RPMI8226 (cell line): Measurements from ENCODE around the gene PID1.

ENCODE experiments used
- DNase-seq: peaks from one replicate; pipeline ENCODE4 v3.0.0-alpha.2; 2015

PID1 gene

DNA sequence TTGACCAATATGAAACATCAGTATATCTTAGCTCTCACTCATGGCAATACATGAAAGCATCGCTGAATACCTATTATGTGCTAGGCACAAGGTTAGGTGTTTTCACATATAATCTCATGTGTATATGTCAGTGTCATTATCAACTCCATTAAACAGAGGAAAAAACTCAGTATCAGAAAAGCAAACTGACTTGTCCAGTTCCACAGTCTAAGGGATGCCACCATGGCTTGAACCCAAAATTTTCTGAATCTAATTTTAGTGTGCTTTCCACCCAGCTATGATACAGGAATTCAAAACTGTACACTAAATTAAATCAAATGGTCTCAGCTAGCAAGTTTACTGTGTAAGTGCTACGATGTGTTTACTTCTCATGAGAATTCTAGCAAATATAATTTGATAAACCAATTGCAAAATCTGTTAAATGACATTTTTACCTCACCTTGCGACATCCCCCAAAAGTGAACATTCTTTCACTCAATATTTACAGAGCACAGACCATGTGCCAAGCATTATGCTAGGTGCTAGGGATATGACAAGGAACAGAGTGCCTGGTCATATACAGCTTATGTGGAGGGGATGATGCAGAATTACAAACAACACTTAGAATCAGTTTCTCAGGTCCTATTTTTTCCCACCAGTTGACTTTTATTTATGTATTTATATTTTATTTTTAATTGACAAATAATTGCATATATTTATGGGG lies 211.6 kb downstream of the PID1 start:
- DNase-seq: no peak

DNA sequence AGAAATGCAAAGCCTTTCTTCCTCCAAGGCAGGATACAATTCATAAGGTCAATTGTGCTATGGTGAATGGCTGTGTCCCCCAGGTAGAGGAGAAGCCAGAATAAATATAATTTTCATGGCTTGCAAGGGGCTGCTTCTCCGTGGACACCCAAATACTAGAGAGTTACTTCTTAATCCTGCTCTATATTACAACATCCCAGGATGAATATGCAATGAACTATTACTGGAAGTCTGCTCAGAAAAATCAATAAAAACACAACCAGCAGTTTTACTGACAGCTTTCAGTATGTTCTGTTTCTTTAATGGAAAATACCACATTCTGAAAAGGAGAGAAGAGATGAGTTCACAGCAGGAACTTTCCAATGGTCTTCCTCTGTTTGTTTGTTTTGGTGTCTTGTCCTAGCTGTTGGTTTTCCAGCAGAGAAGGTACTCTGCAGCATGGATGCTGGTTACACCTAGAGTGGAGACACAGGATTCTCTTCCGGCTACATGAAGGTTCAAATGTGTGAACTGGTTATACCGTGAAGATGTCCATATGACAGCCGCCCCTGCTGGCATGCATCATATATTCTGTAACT lies 213.0 kb downstream of the PID1 start:
- DNase-seq: no peak

DNA sequence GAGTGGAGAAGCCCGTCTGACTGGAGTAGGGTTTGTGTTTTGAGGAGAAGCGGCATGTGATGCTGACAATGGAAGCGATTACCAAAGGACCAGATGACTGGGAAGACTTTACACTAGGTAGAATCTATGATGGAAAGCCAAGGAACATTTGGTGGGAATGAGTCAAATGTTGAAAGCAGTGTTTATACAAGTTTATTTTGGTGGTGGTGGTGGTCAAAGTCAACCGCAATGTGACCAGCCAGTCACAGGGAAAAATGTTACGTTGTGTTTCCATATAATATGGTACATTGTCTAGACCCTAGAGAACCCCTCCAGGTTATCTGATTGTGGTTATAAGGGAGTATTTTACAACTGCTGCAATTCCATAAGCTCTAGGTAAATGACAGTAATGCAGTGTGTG lies 216.8 kb downstream of the PID1 start:
- no peak for DNase-seq

DNA sequence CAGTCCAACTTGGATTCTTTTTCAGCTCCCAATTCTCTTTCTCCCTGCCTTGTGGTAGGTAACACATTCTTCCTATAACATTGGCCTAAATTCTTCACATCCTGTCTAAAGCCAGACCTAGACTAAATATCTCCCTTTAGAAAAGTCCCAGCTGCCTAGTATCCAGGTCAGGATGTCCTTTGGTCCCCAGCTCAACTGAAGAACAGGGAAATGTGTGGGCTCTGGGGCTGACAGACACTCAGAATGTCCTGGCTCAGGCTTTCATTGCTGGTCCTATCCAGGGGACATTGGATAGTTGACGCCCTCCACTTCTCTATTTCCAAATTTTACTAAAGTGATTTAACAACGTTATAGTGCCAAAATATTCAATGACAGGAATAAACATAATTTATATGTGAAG lies 219.3 kb downstream of the PID1 start:
- no peak for DNase-seq

DNA sequence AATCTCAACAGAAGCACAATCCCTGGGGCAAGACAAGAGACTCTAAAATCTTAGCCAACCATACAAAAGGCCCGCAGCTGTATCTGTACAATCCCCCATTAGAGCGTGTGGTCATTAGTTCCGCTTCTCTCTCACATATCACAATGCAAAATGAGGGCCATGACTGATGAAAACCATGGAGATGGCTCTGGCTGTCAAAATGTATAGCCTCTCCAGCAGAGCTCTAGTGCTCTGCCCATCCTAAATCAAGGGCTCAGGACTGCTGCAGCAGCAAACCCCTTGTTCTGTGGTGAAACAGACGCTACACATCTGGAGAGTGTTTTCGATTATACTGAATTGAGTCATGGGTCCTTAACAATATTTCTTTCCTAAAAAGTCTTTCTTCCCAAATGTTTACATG lies 221.0 kb downstream of the PID1 start:
- DNase-seq: no peak

DNA sequence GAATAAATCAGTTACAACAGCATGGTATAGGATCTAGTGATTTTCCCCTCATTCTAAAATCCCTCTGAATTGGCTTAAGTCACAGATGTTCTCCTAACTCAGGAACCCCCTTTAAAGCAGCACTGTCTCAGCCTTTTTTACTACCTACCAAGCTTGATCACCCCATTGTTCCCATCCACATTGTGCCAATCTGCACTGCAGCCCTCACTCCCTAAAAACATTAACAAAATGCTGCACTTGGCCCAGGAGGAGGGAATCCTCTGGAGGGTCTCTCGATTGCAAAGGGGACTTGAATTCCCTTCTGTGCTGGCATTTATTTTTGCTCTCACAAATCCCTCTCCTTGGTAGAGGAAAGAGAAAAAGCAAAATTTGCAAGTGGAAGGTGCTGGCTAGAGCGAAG lies 223.0 kb downstream of the PID1 start:
- DNase-seq: no peak

DNA sequence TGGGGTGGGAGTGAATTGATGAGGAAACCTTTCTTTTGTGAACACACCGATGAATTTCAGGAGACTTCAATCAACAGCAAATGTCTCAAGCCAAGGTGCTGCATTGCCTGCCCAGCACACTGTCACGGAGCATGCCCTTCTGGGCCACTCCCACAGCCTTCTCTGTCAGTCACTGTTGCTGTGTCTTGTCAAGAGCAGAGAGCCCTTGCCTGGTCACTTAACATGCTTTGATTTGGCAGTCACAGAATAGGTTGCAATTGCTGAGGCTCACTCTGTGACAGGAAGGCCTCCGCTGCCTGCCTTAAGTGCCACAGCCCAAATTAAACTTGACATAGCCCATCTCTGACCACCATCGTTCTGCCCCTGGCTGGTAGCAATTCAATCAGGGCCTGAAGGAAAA lies 225.4 kb downstream of the PID1 start:
- no peak for DNase-seq

DNA sequence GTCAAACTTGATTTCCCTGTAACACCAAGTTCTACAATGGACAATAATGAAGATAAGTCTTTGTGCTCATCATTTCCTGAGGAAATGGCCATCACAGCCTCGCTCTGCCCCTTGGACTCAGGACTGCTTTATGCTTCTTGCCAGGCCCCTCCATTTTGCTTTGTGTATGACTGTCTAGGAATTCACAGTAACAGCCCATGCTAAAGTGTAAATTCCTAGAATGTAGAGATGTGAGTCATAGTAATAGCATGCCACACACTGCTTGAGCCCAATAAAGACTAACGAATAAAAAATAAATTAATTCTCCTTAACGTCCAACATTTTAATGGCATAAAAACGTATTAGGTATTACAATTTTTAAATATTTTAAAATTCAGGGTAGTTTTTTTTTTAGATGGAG lies 226.5 kb downstream of the PID1 start:
- DNase-seq: no peak

DNA sequence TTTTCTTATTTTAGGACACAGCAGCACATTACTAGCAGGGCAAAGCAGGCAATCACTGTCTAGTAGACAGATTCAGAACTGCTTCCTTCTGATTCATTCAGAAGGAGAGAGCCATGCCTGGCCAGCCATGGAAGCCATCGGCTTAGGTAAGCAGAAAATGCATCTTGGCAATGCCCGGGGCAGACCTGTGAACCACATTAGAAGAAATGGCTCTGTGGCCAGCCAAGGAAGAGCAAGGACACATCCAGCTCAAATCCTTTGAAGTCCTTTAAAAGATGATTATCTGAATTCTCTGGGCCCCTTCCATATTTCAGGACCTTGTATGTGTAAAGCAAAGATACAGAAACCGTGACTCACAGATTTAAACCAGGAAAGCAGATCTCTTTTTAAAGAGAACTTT lies 227.4 kb downstream of the PID1 start:
- no peak for DNase-seq

DNA sequence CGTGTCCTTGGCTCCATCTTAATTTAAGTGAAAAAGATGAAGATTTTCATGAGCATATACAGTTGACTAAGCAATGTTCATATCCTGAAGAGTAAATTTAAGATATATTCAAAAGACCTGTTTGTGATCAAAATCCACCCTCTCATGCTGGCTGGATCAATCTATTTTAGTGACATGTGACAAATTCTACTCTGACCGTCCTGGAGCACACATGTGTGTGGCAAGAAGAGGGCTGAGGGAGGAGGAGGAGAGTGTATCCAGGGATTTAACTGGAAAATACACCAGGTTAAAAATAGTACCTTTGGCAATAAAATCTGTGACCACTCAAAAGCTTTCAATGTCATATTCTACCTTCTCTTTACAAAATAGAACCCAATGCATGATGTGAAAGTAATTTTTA lies 228.7 kb downstream of the PID1 start:
- no peak for DNase-seq

DNA sequence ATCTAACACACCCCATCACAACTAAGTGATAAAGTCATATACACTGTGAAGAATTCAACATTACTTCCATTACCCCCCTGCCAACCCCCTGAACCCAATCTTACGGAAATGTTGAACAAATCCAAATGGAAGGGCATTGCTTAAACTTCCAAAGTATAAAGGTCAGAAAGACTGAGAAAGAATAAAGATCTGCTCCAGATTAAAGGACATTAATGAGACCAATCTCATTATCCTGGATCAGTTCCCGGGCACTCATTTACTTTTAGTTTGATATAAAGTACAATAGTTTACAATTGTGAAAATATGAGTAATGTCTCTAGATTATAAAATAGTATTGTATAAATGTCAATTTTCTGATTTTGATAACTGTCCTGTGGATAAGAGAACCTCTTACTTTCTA lies 229.4 kb downstream of the PID1 start:
- no peak for DNase-seq

DNA sequence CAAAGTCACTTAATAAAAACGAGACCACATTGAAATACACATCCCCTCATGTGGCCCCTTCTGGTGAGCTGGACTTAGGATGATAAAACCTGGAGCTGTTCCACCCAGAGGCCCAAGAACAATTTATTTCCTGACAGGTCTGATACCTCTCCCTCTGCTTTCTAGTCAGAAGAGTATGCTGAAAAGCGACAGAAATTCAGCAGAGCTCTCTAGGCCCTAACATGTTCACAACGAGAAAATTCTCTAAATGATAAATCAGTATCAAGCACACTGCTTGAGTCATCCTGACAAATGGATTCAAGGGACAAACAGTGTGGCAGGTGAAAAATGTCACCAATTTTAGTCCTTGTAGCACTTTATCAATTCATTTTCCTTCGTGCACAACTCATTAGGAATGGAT lies 233.5 kb downstream of the PID1 start:
- DNase-seq: no peak

DNA sequence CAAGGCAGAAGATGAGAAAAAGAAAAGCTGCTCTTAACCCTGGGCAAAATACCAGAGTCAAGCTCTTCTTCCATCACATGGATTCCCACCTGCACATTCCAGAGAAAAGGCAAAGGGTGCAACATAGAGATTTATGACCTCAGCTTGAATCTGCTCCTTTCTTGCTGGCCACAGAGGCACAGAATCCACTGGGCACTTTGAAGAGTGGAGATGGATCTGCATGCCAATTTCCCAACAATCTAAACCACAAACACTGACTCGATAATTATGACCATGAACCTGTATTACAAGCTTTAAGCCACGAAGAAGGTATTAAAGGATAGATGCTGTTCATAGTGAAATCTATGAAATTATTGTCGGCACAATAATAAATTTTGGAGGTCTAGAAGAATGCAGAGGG lies 237.3 kb downstream of the PID1 start:
- no peak for DNase-seq

DNA sequence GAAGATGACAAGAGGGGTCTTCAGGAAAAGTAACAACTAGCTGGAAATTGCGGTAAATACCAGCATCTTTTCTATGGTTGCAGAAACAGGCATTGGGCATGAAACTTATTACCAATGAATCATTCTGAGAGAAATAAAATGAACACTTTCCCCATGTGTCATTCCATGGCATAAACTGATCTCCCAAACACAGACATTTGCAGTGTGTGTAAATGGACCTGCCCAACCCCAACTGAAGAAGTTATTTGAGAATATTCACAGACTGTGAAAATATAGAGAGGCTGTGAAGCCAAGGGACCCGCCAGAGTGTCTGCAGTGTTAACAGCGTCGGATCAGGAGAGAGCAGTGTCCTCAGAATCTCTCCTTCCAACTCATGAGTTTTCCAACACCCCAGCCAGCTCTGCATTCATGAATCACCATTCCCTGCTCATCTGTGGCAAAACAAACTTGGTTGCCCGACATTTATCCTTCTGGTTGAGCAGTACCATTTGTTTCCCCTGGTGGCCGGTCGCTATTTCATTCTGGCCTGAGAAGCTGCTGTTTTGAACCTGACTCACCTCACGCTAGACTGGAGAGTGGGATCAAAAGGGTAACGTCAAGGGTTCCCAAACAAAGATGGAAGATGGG lies 238.4 kb downstream of the PID1 start:
- no peak for DNase-seq

DNA sequence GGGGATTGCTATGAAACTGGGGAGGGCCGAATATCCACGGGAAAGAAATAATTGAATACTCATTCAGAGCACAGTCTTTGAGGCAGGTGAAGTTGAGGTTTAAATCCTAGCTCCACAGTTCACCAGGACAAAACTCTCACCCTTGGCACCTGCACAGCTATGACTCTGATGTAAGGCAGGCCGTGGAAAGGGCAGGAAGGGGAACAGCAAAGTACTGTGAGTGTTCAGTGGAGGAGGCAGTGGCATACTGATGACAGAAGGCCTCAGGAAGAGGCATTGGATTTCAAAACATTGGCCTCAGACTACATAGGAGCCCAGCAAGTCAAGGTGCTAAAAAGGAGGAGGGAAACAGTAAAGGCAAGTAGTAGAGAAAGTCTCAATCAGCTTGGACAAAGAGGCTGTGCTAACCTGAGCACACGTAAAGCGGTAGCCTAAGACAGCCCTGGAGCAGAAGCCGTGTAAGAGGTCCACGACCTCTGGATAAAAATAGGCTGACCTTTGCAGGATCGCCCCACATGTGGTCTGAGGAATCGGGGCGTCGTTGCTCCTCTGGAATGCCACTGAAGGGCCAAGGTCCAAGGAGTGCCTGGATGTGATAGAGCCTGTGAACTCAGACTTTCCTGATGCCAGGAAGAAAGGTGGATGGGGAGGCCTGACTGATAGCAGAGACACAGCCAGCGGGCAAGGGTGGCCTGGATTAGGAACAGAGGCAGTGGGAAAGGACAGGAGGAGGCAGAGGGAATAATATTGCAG lies 243.6 kb downstream of the PID1 start:
- DNase-seq: no peak

DNA sequence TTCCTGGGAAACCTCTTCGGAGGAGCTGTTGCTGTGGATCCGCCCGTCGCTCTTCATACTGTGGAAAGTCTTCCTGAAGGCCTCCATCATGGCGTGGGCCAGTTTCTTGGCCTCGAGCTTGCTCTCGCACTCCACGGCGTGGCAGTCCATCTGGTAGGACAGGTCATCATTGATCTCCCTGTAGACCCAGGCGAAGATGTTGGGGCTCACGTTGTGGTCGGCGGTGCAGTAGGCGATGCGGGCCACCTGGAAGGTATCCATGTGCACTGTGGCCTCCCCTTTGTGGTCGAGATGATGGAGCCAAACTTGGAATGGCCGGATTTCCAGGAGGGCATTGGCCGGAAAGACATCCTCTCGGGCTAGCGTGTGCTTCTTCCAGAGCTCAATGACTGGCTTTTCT lies 245.4 kb downstream of the PID1 start:
- DNase-seq: no peak

DNA sequence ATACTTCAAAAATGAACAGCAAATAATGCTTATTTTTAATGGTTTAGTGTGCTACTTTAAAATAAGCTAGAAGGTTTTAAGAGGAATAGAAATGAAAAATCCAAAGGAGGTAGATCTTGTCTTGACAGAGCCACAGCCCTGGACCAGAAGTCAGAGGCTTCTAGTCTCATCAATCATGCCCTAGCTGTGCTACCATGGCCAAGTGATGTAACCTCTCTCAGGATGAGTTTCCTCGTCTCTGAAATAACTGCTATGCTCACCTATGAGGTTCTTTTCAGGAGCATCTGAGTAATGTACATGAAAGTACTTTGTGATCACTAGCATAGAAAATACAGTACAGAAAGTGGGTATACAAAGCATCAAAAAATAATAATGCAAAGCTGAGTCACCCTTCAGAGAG lies 248.4 kb downstream of the PID1 start:
- no peak for DNase-seq

DNA sequence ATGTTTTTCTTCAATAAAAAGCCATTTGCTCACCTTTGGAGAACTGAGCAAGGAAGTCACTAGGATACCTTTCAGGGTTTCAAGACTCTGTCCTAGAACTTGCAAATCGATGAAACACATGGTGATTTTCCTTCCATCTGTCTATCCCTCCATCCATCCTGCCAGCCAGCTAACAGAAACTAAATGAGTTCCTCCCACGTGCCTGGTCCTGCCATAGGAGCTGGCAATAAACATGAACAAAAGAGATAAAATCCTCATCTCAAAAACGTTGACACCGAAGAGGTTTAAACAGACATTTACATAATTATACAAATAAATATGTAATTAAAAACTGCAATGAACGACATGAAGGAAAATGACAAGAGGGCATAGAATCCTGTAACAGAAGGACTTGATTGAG lies 249.0 kb downstream of the PID1 start:
- DNase-seq: no peak

DNA sequence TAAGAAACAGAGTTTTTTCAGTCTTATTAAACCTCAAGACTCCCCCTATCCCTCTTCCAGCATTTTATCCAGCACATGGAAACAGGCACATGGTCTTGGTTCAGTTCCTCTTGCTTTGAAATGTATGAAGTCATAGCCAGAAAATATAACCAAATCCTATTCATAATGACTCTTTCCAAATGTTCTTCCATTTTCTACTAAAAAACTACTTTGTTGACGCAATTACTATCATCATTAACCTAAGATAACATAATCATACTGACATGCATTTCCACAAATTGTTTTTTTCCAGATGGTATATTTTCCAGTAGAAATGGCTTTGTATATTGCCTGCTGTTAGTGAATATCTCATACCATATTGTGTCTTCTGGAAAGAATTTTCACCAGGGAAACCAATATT lies 261.3 kb downstream of the PID1 start:
- DNase-seq: no peak

DNA sequence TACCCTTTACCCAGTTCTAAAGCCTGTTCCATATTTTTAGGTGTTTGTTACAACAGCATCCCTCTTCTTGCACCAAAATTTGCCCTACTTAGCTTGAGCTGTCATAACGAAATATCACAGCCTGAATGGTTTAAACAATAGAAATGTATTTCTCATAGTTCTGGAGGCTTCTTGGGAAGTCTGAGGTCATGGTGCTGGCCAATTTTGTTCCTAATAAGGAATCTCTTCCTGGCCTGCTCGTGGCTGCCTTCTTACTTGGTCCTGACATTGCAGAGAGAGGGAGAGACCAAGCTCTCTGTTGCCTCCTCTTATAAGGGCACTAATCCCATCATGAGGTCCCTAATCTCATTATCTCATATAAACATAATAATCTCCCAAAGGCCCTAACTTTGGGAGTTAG lies 267.8 kb downstream of the PID1 start:
- no peak for DNase-seq

DNA sequence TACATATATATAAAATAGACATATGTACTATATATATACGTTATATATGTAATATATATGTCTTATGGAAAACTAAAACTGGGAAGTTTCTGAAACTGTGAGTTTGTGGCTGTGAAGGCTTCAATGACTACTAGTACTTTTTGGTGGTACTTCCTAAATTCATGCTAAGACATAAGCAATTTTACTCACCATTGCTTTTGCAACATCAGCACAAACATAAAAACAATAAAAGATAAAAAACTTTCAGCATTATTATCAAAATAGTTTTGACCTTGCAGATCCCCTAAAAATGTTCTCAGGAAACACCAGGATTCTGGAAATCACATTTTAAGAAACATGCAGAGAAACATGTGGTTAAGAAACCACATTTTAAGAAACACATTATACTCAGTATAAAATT lies 269.9 kb downstream of the PID1 start:
- DNase-seq: no peak

DNA sequence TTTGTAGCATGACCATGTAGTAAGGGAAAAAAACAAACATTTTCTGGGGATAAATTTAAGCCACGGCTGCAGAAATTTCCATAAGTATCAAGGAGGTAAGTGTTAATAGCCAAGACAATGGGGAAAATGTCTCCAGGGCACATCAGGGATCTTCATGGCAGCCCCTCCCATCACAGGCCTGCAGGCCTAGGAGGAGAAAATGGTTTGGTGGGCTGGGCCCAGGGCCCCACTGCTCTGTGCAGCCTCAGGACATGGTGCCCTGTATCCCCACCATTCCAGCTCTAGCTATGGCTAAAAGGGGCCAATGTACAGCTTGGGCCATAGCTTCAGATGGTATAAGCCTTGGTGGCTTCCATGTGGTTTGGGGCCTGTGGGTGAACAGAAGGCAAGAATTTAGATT lies 271.8 kb downstream of the PID1 start:
- no peak for DNase-seq

DNA sequence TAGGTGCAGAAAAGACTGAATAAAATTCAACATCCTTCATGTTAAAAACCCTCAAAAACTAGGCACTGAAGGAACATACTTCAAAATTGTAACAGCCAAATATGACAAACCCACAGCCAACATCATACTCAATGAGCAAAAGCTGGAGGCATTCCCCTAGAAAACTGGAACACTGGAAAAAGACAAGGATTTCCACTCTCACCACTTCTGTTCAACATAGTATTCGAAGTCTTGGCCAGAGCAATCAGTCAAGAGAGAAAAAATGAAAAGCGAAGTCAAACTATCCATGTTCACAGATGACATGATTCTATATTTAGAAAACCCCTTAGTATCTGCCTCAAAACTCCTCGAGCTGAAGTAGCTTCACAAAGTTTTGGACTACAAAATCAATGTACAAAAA lies 282.3 kb downstream of the PID1 start:
- DNase-seq: no peak
